ENCODE results near the gene ELK3. TPM values are rescaled to one million over a fixed set of nuclear protein-coding genes. Genes with fewer than 3 reads are reported as not detected.

The ELK3 gene
- polyA plus RNA-seq, 1 experiment, result 31.2 TPM

DNA sequence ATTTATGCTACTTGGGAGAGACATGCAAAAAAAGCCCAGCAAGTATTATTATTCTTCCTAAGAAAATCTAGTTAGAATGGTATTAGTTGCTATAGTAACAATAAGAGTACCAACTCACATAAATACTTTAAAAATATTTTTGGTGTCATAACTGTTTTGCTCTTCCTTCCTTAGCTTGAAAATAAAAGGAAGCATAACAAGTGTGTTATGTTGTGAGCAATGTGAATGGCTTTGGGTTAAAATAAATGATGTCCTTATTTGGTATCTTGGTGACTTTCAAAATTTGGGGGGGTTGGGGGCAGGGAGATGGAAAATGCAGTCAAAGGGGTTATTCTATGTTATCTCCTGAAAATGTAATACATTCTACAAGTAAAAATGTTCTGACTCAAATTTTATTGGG, 91.0 kb downstream of the ELK3 start:
- POLR2A ChIA-PET, result no interaction called here
- CTCF ChIA-PET, result interaction anchor here (0.6 kb wide), 1 partner anchor 175 kb away, joined by 5 read pairs; no protein-coding TSS in a partner anchor
- DNase-seq (ENCODE audit: low read depth, low spot score), result no peak
- Histone ChIP-seq H3K9me3 (ENCODE audit: control insufficient read depth, insufficient read depth, low read length) (no peaks in the 10 kb centered on the region), H3K27me3 (ENCODE audit: control insufficient read depth, insufficient read depth, low read length) (no peaks in the 10 kb centered on the region), H3K27ac (ENCODE audit: low read depth, low read length) (no peak overlapping the region), H3K4me3 (ENCODE audit: low read depth, low read length) (no peak overlapping the region)
- TF ChIP-seq, protein P1, sequence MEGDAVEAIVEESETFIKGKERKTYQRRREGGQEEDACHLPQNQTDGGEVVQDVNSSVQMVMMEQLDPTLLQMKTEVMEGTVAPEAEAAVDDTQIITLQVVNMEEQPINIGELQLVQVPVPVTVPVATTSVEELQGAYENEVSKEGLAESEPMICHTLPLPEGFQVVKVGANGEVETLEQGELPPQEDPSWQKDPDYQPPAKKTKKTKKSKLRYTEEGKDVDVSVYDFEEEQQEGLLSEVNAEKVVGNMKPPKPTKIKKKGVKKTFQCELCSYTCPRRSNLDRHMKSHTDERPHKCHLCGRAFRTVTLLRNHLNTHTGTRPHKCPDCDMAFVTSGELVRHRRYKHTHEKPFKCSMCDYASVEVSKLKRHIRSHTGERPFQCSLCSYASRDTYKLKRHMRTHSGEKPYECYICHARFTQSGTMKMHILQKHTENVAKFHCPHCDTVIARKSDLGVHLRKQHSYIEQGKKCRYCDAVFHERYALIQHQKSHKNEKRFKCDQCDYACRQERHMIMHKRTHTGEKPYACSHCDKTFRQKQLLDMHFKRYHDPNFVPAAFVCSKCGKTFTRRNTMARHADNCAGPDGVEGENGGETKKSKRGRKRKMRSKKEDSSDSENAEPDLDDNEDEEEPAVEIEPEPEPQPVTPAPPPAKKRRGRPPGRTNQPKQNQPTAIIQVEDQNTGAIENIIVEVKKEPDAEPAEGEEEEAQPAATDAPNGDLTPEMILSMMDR (IDR thresholded peaks at IDR 0.05; ENCODE audit: low read depth, low read length), result no peak

DNA sequence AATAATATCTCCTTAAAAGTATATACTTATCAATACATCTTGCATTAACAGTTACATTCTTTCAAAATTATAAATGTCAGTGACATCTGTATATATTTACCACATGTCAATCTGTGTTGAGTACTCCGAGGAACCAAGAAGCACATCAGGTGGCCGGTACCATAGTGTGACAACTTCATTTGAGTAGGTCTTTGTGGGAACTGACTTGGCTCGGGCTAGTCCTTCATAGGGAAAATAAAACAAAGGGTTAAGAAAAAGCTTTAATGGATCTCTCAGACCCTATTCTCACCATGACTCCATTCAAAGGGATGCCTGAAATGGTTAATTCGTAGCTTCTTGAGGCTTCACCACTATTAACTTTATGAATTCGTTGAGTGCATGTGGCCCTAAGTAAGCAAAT, 94.9 kb downstream of the ELK3 start:
- no peaks in the 10 kb centered on the region for H3K9me3 ChIP-seq (ENCODE audit: control insufficient read depth, insufficient read depth, low read length)
- TF ChIP-seq, protein P1 (IDR thresholded peaks at IDR 0.05; ENCODE audit: low read depth, low read length), result no peak
- no peak for DNase-seq (ENCODE audit: low read depth, low spot score)
- no peaks in the 10 kb centered on the region for H3K27me3 ChIP-seq (ENCODE audit: control insufficient read depth, insufficient read depth, low read length)
- H3K4me3 ChIP-seq (ENCODE audit: low read depth, low read length), result no peak overlapping the region
- ChIA-PET CTCF (interaction anchor here (1.2 kb wide), 1 partner anchor 228 kb away, joined by 9 read pairs; no protein-coding TSS in a partner anchor), POLR2A (no interaction called here)
- H3K27ac ChIP-seq (ENCODE audit: low read depth, low read length), result no peak overlapping the region

DNA sequence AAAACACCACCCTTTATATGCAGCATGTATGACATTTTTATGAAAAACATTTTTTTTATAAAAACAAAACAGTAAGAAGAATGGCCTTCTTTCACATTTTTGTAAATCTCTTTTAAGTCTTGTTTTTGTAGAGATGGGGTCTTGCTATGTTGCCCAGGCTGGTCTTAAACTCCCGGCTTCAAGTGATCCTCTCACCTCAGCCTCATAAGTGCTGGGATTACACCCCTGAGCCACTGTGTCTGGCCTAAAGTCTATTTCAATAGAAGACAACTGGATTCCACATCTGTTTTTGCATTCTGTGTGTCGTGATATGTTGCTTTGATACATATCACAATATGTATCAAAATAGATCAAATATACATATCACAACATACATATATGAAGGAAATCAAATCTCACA, 98.9 kb downstream of the ELK3 start:
- no peak for DNase-seq (ENCODE audit: low read depth, low spot score)
- H3K27ac ChIP-seq (ENCODE audit: low read depth, low read length), result no peak overlapping the region
- no peaks in the 10 kb centered on the region for H3K9me3 ChIP-seq (ENCODE audit: control insufficient read depth, insufficient read depth, low read length)
- no peak overlapping the region for H3K4me3 ChIP-seq (ENCODE audit: low read depth, low read length)
- ChIA-PET POLR2A (no interaction called here), CTCF (interaction anchor here (1.1 kb wide), 1 partner anchor 224 kb away, joined by 8 read pairs; no protein-coding TSS in a partner anchor)
- H3K27me3 ChIP-seq (ENCODE audit: control insufficient read depth, insufficient read depth, low read length), result no peaks in the 10 kb centered on the region
- TF ChIP-seq, protein P1 (IDR thresholded peaks at IDR 0.05; ENCODE audit: low read depth, low read length), result no peak

DNA sequence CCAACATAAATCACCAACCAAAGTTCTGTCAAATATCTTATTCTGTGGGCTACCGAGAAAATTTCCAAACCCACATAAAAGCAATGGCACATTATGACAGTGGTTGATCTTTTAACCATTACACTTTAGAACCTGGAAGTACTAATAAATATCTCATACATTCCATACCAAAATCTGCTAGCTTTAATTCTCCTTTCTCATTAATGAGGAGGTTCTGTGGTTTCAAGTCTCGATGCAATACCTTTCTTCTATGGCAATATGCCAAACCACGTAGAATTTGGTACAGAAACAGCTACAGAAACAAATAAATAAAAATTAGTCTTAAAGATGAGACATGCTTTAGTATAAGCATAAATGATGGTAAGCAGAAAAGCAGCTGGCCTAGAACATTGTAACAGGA, 100.7 kb downstream of the ELK3 start:
- Histone ChIP-seq H3K4me3 (ENCODE audit: low read depth, low read length) (no peak overlapping the region), H3K9me3 (ENCODE audit: control insufficient read depth, insufficient read depth, low read length) (no peaks in the 10 kb centered on the region), H3K27me3 (ENCODE audit: control insufficient read depth, insufficient read depth, low read length) (no peaks in the 10 kb centered on the region), H3K27ac (ENCODE audit: low read depth, low read length) (no peak overlapping the region)
- TF ChIP-seq, protein P1 (IDR thresholded peaks at IDR 0.05; ENCODE audit: low read depth, low read length), result no peak
- ChIA-PET CTCF (interaction anchor here (0.6 to 1.7 kb wide), 2 partner anchors 28 to 448 kb away, joined by 4 to 12 read pairs; no protein-coding TSS in a partner anchor), POLR2A (no interaction called here)
- no peak for DNase-seq (ENCODE audit: low read depth, low spot score)

DNA sequence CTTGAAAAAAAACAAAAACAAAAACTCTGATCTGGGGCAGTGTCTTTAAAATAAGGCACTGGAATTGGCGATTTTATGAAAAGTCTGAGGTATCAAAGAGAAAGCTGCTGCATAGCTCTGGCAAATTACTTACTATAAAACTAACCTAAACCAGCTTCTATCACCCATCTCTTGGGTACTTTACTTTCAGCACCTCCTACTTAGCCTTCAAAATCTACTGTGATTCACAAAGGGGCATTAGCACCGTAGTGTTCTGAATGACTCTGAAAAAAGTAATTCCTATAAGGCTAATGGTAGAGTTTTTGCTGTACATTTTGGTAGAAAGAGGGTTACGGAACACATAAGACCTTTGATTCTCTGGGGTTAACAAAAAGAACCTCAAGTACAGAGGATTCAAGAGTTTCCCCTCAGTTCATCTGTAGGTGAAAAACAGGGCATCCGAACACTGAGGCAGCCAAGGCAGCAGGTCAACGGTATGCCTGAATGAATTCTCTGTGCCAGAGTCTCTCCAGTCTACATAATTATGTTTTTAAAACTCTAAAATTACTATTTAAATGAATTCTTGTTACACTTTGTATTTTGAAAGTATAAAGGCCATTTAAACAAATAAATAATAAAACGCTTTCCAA, 101.5 kb downstream of the ELK3 start:
- POLR2A ChIA-PET, result no interaction called here
- Histone ChIP-seq H3K4me3 (ENCODE audit: low read depth, low read length) (no peak overlapping the region), H3K9me3 (ENCODE audit: control insufficient read depth, insufficient read depth, low read length) (no peaks in the 10 kb centered on the region), H3K27ac (ENCODE audit: low read depth, low read length) (no peak overlapping the region), H3K27me3 (ENCODE audit: control insufficient read depth, insufficient read depth, low read length) (no peaks in the 10 kb centered on the region)
- TF ChIP-seq, protein P1 (IDR thresholded peaks at IDR 0.05; ENCODE audit: low read depth, low read length), result no peak
- CTCF ChIA-PET, result interaction anchor here (1.6 to 1.7 kb wide), 2 partner anchors 27 to 221 kb away, joined by 6 to 12 read pairs; no protein-coding TSS in a partner anchor
- no peak for DNase-seq (ENCODE audit: low read depth, low spot score)

All from AG04450 (cell line).